ENCODE data around the gene PTPRG. TPM values are rescaled to one million over a fixed set of nuclear protein-coding genes. Genes with fewer than 3 reads are reported as not detected.

Gene PTPRG
- total and polyA plus RNA-seq, 10 of the 15 experiments (the other 5 are each of a cell fraction or from before 2014, with no cell fraction given) = 0.29 to 20.7 (median 1.4) TPM

DNA sequence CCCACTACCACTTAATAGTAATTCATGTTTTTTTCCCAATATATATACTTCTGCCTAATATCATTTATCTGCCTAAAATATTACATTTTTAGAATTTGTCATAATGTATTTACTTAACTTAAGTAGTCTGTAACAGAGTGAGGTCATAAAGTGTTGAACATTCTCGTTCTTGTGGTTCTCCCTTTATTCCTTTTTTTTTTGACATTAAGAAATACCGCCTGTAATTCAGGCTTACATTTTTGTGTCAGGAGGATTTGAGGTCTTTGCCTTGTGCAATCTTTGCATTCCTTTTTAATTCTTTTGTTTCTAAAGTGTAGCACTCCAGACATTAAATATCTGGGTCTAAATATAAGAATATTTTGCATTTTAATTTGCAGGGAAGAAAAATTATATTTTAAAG is 315.4 kb downstream of the PTPRG start:
- Histone ChIP-seq H3K36me3 (ENCODE audit: control insufficient read depth in 2 of 2, insufficient read depth in 2 of 2, low read length in 1 of 2) (no peaks in the 10 kb centered on the region), H3K4me1 (ENCODE audit: control insufficient read depth, insufficient read depth, low read length) (no peaks in the 10 kb centered on the region), H3K27me3 (replicated peaks in 1 of 2; ENCODE audit: control insufficient read depth in 2 of 2, insufficient read depth in 2 of 2, low read length in 1 of 2) (no peaks in the 10 kb centered on the region; a peak in 2 of 4 replicates), H3K4me3 (no peak overlapping the region), H3K79me2 (ENCODE audit: control insufficient read depth, insufficient read depth, low read length) (no peaks in the 10 kb centered on the region), H4K20me1 (ENCODE audit: control insufficient read depth, insufficient read depth) (no peaks in the 10 kb centered on the region), H2AFZ (ENCODE audit: control insufficient read depth, low read depth, low read length) (no peak overlapping the region), H3K9me3 (replicated peaks; ENCODE audit: control insufficient read depth, insufficient read depth, low read length) (no peaks in the 10 kb centered on the region), H3K9ac (ENCODE audit: control insufficient read depth, insufficient read depth, low read length) (no peak overlapping the region), H3K27ac (ENCODE audit: control insufficient read depth, insufficient read depth) (no peak overlapping the region), H3K4me2 (ENCODE audit: control insufficient read depth, insufficient read depth) (no peak overlapping the region)
- no TSS peak for BruUV-seq (replicated peaks)
- WGBS (ENCODE audit: insufficient coverage, insufficient replicate concordance, low lambda C conversion rate, missing lambda C conversion rate) = 21% methylated on average over 2 of the region's 2 CpGs
- ChIA-PET CTCF (interaction anchor here (0.6 to 2.4 kb wide), 8 partner anchors 13 to 60 kb away, joined by 3 to 8 read pairs (median 6); no protein-coding TSS in a partner anchor), POLR2A (interaction anchor here (1.7 to 3.6 kb wide), 2 partner anchors 13 to 16 kb away, joined by 6 to 17 read pairs; no protein-coding TSS in a partner anchor), RAD21 (ENCODE audit: unreplicated experiment) (interaction anchor here (0.9 to 3.1 kb wide), 5 partner anchors 13 to 312 kb away, joined by 3 to 19 read pairs (median 5); no protein-coding TSS in a partner anchor), SMC1A (ENCODE audit: uncharacterized antibody, unreplicated experiment) (interaction anchor here (0.8 to 3.1 kb wide), 6 partner anchors 13 to 36 kb away, joined by 3 to 14 read pairs (median 4); no protein-coding TSS in a partner anchor)
- in situ Hi-C loops (cut with MboI) = no loop called here
- no peak for FAIRE-seq
- no peak for DNase-seq (ENCODE audit: low read depth, low spot score)
- ATAC-seq = no peak
- intact Hi-C loops (cut with micrococcal nuclease; ENCODE audit: unreplicated experiment) = no loop called here
- TF ChIP-seq RB1 (IDR thresholded peaks at IDR 0.05; ENCODE audit: borderline replicate concordance) (no peak), SUZ12 (IDR thresholded peaks at IDR 0.05; ENCODE audit: unreplicated experiment) (no peak), FOXK2 (IDR thresholded peaks at IDR 0.05) (no peak), MTA3 (IDR thresholded peaks at IDR 0.05; ENCODE audit: borderline replicate concordance, low read length) (no peak), SPI1 (IDR thresholded peaks at IDR 0.05; ENCODE audit: borderline replicate concordance, insufficient read depth, low read depth, low read length) (no peak), CHD4 (IDR thresholded peaks at IDR 0.05) (no peak), SMARCA5 (IDR thresholded peaks at IDR 0.05) (no peak)
- TF ChIP-seq, protein P1, sequence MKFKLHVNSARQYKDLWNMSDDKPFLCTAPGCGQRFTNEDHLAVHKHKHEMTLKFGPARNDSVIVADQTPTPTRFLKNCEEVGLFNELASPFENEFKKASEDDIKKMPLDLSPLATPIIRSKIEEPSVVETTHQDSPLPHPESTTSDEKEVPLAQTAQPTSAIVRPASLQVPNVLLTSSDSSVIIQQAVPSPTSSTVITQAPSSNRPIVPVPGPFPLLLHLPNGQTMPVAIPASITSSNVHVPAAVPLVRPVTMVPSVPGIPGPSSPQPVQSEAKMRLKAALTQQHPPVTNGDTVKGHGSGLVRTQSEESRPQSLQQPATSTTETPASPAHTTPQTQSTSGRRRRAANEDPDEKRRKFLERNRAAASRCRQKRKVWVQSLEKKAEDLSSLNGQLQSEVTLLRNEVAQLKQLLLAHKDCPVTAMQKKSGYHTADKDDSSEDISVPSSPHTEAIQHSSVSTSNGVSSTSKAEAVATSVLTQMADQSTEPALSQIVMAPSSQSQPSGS (IDR thresholded peaks at IDR 0.05; ENCODE audit: low read length) = no peak
- TF ChIP-seq, protein P2, sequence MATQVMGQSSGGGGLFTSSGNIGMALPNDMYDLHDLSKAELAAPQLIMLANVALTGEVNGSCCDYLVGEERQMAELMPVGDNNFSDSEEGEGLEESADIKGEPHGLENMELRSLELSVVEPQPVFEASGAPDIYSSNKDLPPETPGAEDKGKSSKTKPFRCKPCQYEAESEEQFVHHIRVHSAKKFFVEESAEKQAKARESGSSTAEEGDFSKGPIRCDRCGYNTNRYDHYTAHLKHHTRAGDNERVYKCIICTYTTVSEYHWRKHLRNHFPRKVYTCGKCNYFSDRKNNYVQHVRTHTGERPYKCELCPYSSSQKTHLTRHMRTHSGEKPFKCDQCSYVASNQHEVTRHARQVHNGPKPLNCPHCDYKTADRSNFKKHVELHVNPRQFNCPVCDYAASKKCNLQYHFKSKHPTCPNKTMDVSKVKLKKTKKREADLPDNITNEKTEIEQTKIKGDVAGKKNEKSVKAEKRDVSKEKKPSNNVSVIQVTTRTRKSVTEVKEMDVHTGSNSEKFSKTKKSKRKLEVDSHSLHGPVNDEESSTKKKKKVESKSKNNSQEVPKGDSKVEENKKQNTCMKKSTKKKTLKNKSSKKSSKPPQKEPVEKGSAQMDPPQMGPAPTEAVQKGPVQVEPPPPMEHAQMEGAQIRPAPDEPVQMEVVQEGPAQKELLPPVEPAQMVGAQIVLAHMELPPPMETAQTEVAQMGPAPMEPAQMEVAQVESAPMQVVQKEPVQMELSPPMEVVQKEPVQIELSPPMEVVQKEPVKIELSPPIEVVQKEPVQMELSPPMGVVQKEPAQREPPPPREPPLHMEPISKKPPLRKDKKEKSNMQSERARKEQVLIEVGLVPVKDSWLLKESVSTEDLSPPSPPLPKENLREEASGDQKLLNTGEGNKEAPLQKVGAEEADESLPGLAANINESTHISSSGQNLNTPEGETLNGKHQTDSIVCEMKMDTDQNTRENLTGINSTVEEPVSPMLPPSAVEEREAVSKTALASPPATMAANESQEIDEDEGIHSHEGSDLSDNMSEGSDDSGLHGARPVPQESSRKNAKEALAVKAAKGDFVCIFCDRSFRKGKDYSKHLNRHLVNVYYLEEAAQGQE (IDR thresholded peaks at IDR 0.05; ENCODE audit: low read depth, low read length) = no peak
- TF ChIP-seq, protein P3, sequence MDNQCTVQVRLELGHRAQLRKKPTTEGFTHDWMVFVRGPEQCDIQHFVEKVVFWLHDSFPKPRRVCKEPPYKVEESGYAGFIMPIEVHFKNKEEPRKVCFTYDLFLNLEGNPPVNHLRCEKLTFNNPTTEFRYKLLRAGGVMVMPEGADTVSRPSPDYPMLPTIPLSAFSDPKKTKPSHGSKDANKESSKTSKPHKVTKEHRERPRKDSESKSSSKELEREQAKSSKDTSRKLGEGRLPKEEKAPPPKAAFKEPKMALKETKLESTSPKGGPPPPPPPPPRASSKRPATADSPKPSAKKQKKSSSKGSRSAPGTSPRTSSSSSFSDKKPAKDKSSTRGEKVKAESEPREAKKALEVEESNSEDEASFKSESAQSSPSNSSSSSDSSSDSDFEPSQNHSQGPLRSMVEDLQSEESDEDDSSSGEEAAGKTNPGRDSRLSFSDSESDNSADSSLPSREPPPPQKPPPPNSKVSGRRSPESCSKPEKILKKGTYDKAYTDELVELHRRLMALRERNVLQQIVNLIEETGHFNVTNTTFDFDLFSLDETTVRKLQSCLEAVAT (IDR thresholded peaks at IDR 0.05) = no peak
